ENCODE measurements around the gene ADNP. TPM values are rescaled to one million over a fixed set of nuclear protein-coding genes. Genes with fewer than 3 reads are reported as not detected.

Gene ADNP
- total and polyA plus RNA-seq, 2 of the 13 experiments (the other 11 are each of a cell fraction or from before 2014, with no cell fraction given): 21.0 to 21.5 TPM

DNA sequence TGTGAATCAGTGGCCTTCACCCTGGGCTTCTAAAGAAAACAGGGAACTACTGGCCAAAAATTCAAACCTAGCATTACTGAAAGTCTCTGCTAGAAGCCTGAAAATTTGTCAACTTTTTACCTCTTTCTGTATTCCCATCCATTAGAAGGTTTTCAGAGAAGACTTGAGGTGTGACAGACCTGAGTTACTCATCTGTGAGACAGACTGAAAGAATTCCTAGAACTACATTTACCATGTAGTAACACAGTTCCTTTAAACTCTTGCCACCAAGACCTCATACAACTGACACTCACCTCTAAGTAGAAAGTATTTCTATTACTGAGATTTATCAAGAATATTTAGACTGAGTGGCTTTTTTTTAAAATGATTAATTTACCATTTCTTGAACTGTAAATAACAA is 22.6 kb upstream of the ADNP start (continued):
- TF ChIP-seq, protein P1, sequence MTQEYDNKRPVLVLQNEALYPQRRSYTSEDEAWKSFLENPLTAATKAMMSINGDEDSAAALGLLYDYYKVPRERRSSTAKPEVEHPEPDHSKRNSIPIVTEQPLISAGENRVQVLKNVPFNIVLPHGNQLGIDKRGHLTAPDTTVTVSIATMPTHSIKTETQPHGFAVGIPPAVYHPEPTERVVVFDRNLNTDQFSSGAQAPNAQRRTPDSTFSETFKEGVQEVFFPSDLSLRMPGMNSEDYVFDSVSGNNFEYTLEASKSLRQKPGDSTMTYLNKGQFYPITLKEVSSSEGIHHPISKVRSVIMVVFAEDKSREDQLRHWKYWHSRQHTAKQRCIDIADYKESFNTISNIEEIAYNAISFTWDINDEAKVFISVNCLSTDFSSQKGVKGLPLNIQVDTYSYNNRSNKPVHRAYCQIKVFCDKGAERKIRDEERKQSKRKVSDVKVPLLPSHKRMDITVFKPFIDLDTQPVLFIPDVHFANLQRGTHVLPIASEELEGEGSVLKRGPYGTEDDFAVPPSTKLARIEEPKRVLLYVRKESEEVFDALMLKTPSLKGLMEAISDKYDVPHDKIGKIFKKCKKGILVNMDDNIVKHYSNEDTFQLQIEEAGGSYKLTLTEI (CRISPR knock-in tag; conservative IDR thresholded peaks at IDR 0.05): no peak
- TF ChIP-seq SMAD3 (CRISPR knock-in tag; IDR thresholded peaks at IDR 0.05): no peak

DNA sequence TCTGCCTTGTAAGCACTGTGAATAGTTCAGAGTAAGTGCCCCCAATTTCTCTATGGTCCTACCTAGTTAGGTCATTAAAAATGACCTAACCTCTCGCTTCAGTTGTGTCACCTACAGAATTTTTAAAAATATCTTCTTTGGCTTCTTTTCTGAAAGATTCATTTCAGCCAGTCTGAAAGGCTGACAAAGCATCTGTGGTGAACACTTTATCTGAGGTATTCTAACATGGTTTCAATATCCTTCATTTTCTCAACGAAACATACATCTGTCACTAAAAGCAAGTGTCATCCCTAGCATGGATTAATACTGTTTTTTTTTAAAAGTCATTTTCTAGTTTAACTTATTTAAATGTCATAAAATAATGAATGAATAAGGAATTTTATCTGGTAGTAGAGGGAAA is 22.0 kb upstream of the ADNP start:
- H3K27me3 ChIP-seq (ENCODE audit: control insufficient read depth in 1 of 2, insufficient read depth in 2 of 2, low read length in 2 of 2): no peaks in the 10 kb centered on the region; a peak in 1 of 5 replicates
- no peak overlapping the region for H3K4me3 ChIP-seq (replicated peaks in 1 of 3; ENCODE audit: insufficient read depth in 1 of 3, low read depth in 2 of 3, low read length in 3 of 3)
- CTCF ChIA-PET (ENCODE audit: low intra/inter-chr PET ratio, low total read pairs): no interaction called here
- in situ Hi-C loops (cut with HindIII; ENCODE audit: extremely low pct_ligation_motif_present, low pct_unique_long_range_greater_than_20kb) (no loop called here), intact Hi-C loops (cut with micrococcal nuclease; ENCODE audit: unreplicated experiment) (no loop called here)
- H3K4me1 ChIP-seq (ENCODE audit: insufficient read depth, low read length): peaks cover 25% of the 10 kb centered on the region
- no peaks in the 10 kb centered on the region for H3K9me3 ChIP-seq (ENCODE audit: low read length)
- 97% methylated on average over 2 of the region's 2 CpGs for WGBS (ENCODE audit: low lambda C conversion rate)
- ATAC-seq: no peak
- peaks cover 57% of the 10 kb centered on the region for H4K20me1 ChIP-seq (ENCODE audit: insufficient read depth, low read length)
- H3K9ac ChIP-seq (ENCODE audit: insufficient read depth, low read depth, low read length): no peak overlapping the region
- TF ChIP-seq ARID2 (CRISPR knock-in tag; IDR thresholded peaks at IDR 0.05; ENCODE audit: borderline replicate concordance) (no peak), ZNF205 (CRISPR knock-in tag; IDR thresholded peaks at IDR 0.05) (no peak), ZFYVE20 (CRISPR knock-in tag; IDR thresholded peaks at IDR 0.05; ENCODE audit: borderline replicate concordance, low read depth) (no peak), ZNF749 (CRISPR knock-in tag; IDR thresholded peaks at IDR 0.05; ENCODE audit: borderline replicate concordance) (no peak), ZKSCAN5 (CRISPR knock-in tag; IDR thresholded peaks at IDR 0.05) (no peak), CBFB (CRISPR knock-in tag; IDR thresholded peaks at IDR 0.05) (no peak), CBX2 (IDR thresholded peaks at IDR 0.05; ENCODE audit: low read depth, low read length) (no peak), CBX2 (CRISPR knock-in tag; IDR thresholded peaks at IDR 0.05; ENCODE audit: low read depth) (no peak), NFE2L2 (IDR thresholded peaks at IDR 0.05; ENCODE audit: low read length) (no peak), ZNF546 (CRISPR knock-in tag; conservative IDR thresholded peaks at IDR 0.05) (no peak), ZNF296 (CRISPR knock-in tag; conservative IDR thresholded peaks at IDR 0.05) (no peak)
- TF ChIP-seq, protein P2, sequence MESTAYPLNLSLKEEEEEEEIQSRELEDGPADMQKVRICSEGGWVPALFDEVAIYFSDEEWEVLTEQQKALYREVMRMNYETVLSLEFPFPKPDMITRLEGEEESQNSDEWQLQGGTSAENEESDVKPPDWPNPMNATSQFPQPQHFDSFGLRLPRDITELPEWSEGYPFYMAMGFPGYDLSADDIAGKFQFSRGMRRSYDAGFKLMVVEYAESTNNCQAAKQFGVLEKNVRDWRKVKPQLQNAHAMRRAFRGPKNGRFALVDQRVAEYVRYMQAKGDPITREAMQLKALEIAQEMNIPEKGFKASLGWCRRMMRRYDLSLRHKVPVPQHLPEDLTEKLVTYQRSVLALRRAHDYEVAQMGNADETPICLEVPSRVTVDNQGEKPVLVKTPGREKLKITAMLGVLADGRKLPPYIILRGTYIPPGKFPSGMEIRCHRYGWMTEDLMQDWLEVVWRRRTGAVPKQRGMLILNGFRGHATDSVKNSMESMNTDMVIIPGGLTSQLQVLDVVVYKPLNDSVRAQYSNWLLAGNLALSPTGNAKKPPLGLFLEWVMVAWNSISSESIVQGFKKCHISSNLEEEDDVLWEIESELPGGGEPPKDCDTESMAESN (CRISPR knock-in tag; conservative IDR thresholded peaks at IDR 0.05): no peak
- no peak overlapping the region for H2AFZ ChIP-seq (ENCODE audit: low read length)
- no peak for DNase-seq (ENCODE audit: low spot score)
- H3K36me3 ChIP-seq (replicated peaks in 1 of 2; ENCODE audit: control insufficient read depth in 1 of 2, insufficient read depth in 2 of 2, low read length in 2 of 2): peaks cover 22 to 60% of the 10 kb centered on the region in 2 experiments
- BruUV-seq (replicated peaks): no TSS peak
- no peak overlapping the region for H3K27ac ChIP-seq (ENCODE audit: extremely low read length, insufficient read depth, low read length)
- H3K4me2 ChIP-seq (ENCODE audit: low read depth, low read length): no peak overlapping the region
- no peak for FAIRE-seq
- H3K79me2 ChIP-seq (ENCODE audit: insufficient read depth, low read length): peaks cover 78% of the 10 kb centered on the region
- POLR2A ChIA-PET: no interaction called here

All from HepG2 (cell line).